Trophoblast cell (in vitro differentiated cells and primary cell): ENCODE data around the gene OR56A1.

Experiments used
- DNase-seq, 2 donors: peaks; one replicate each; pipeline ENCODE4 v3.0.0-alpha.2; 2016
- H2AFZ ChIP-seq: 2 replicates; pipeline ENCODE4 v1.6.1; 2013; ENCODE audit warnings: low read length, moderate library complexity, mild to moderate bottlenecking; ENCODE audit not compliant: insufficient read depth, poor library complexity
- H2AK5ac ChIP-seq: 2 replicates; pipeline ENCODE4 v1.6.1; 2013; ENCODE audit warnings: mild to moderate bottlenecking, low read length
- H2BK120ac ChIP-seq: 2 replicates; pipeline ENCODE4 v1.6.1; 2013; ENCODE audit warnings: low read length, mild to moderate bottlenecking, moderate library complexity; ENCODE audit not compliant: insufficient read depth, poor library complexity
- H2BK12ac ChIP-seq: 2 replicates; pipeline ENCODE4 v1.6.1; 2013; ENCODE audit warnings: mild to moderate bottlenecking, low read length, moderate library complexity
- H2BK5ac ChIP-seq: 2 replicates; pipeline ENCODE4 v1.6.1; 2013; ENCODE audit warnings: low read length, low read depth, moderate library complexity, mild to moderate bottlenecking; ENCODE audit not compliant: poor library complexity
- H3K14ac ChIP-seq: 2 replicates; pipeline ENCODE4 v1.6.1; 2013; ENCODE audit warnings: mild to moderate bottlenecking, low read length
- H3K18ac ChIP-seq: 2 replicates; pipeline ENCODE4 v1.6.1; 2013; ENCODE audit warnings: mild to moderate bottlenecking, low read length
- H3K23ac ChIP-seq: 2 replicates; pipeline ENCODE4 v1.6.1; 2013; ENCODE audit warnings: low read length
- H3K27ac ChIP-seq: 2 replicates; pipeline ENCODE4 v1.5.1; 2013; ENCODE audit warnings: low read depth, mild to moderate bottlenecking, inconsistent platforms, low read length, moderate library complexity
- H3K27me3 ChIP-seq: 2 replicates; pipeline ENCODE4 v1.6.1; 2013; ENCODE audit warnings: inconsistent platforms, mild to moderate bottlenecking, low read length, moderate library complexity; ENCODE audit not compliant: insufficient read depth
- H3K36me3 ChIP-seq, 2 experiments: 1 replicate in 1 of 2; 2 replicates in 1 of 2; pipeline ENCODE4 v1.6.1; 2013; ENCODE audit warnings: low read length in 2 of 2, mild to moderate bottlenecking in 2 of 2, moderate library complexity in 1 of 2; ENCODE audit not compliant: insufficient read depth in 2 of 2, control insufficient read depth in 1 of 2
- H3K4ac ChIP-seq: 2 replicates; pipeline ENCODE4 v1.6.1; 2013; ENCODE audit warnings: low read depth, mild to moderate bottlenecking, low read length, moderate library complexity
- H3K4me1 ChIP-seq, 2 experiments: 1 replicate in 1 of 2; 2 replicates in 1 of 2; pipeline ENCODE4 v1.6.1; 2013; ENCODE audit warnings: low read length in 2 of 2, mild to moderate bottlenecking in 2 of 2, moderate library complexity in 1 of 2; ENCODE audit not compliant: insufficient read depth in 2 of 2, control insufficient read depth in 1 of 2
- H3K4me2 ChIP-seq: 2 replicates; pipeline ENCODE4 v1.6.1; 2013; ENCODE audit warnings: inconsistent platforms, mild to moderate bottlenecking, low read length, moderate library complexity
- H3K4me3 ChIP-seq: 2 replicates; pipeline ENCODE4 v1.5.1; 2013; ENCODE audit warnings: mild to moderate bottlenecking, low read depth, low read length, inconsistent platforms
- H3K79me1 ChIP-seq: one replicate; pipeline ENCODE4 v1.6.1; 2013; ENCODE audit warnings: low read length
- H3K79me2 ChIP-seq: 2 replicates; pipeline ENCODE4 v1.6.1; 2013; ENCODE audit warnings: low read length, mild to moderate bottlenecking; ENCODE audit not compliant: control insufficient read depth, insufficient read depth, poor library complexity
- H3K9ac ChIP-seq: 2 replicates; pipeline ENCODE4 v1.6.1; 2013; ENCODE audit warnings: mild to moderate bottlenecking, low read length
- H3K9me3 ChIP-seq: 2 replicates; pipeline ENCODE4 v1.6.1; 2013; ENCODE audit warnings: low read depth, mild to moderate bottlenecking, control low read depth, inconsistent platforms, low read length; ENCODE audit not compliant: insufficient read depth
- H4K12ac ChIP-seq: 2 replicates; pipeline ENCODE4 v1.6.1; 2013; ENCODE audit warnings: low read depth, mild to moderate bottlenecking, low read length, moderate library complexity
- H4K8ac ChIP-seq: 2 replicates; pipeline ENCODE4 v1.6.1; 2013; ENCODE audit warnings: low read depth, mild to moderate bottlenecking, low read length, moderate library complexity
- H4K91ac ChIP-seq: one replicate; pipeline ENCODE4 v1.6.1; 2013; ENCODE audit warnings: low read depth, mild to moderate bottlenecking, low read length, moderate library complexity
- WGBS: extraction: QIAGEN DNeasy Blood & Tissue Kit; methylation state at CpG from one replicate; pipeline ENCODE4 v1.1.7; 2013; ENCODE audit warnings: missing lambda C conversion rate; ENCODE audit not compliant: insufficient read length, insufficient coverage; ENCODE audit errors: extremely low coverage; 5-methylcytosine and 5-hydroxymethylcytosine counted together

Gene OR56A1

GRCh38 chr11:6055569-6055968, 25.0 kb upstream of the OR56A1 start:
- Histone ChIP-seq H3K27me3 (no peaks in the 10 kb centered on the region), H3K18ac (no peak overlapping the region), H3K23ac (no peak overlapping the region), H2AK5ac (no peak overlapping the region), H3K4me2 (no peak overlapping the region), H3K4ac (no peak overlapping the region), H3K36me3 (no peaks in the 10 kb centered on the region), H4K91ac (no peak overlapping the region), H3K9ac (no peak overlapping the region), H3K79me2 (no peaks in the 10 kb centered on the region), H3K9me3 (peaks cover 1% of the 10 kb centered on the region), H2BK12ac (no peak overlapping the region), H2BK5ac (no peak overlapping the region), H4K8ac (no peak overlapping the region), H3K79me1 (no peaks in the 10 kb centered on the region), H3K27ac (no peak overlapping the region), H4K12ac (no peak overlapping the region), H3K4me3 (no peak overlapping the region), H2BK120ac (no peak overlapping the region), H3K4me1 (no peaks in the 10 kb centered on the region), H3K14ac (no peak overlapping the region), H2AFZ (no peak overlapping the region)
- DNase-seq: no peak

GRCh38 chr11:6052374-6052773, 21.8 kb upstream of the OR56A1 start:
- H2BK5ac ChIP-seq: no peak overlapping the region
- H3K4me1 ChIP-seq: no peaks in the 10 kb centered on the region
- no peak overlapping the region for H2AFZ ChIP-seq
- no peak overlapping the region for H2BK12ac ChIP-seq
- no peak overlapping the region for H4K12ac ChIP-seq
- H4K91ac ChIP-seq: no peak overlapping the region
- H3K9me3 ChIP-seq: peaks cover 1% of the 10 kb centered on the region
- H3K18ac ChIP-seq: no peak overlapping the region
- H3K79me1 ChIP-seq: no peaks in the 10 kb centered on the region
- H3K9ac ChIP-seq: no peak overlapping the region
- H2AK5ac ChIP-seq: no peak overlapping the region
- H3K27ac ChIP-seq: no peak overlapping the region
- H3K27me3 ChIP-seq: no peaks in the 10 kb centered on the region
- H3K4ac ChIP-seq: no peak overlapping the region
- H3K36me3 ChIP-seq: no peaks in the 10 kb centered on the region
- H3K79me2 ChIP-seq: no peaks in the 10 kb centered on the region
- no peak overlapping the region for H4K8ac ChIP-seq
- DNase-seq: no peak
- no peak overlapping the region for H3K23ac ChIP-seq
- no peak overlapping the region for H2BK120ac ChIP-seq
- WGBS: no CpG with 5 or more reads among the region's 3 CpGs
- H3K4me3 ChIP-seq: no peak overlapping the region
- H3K14ac ChIP-seq: no peak overlapping the region
- no peak overlapping the region for H3K4me2 ChIP-seq

GRCh38 chr11:6040874-6041273, 10.3 kb upstream of the OR56A1 start:
- H3K4ac ChIP-seq: no peak overlapping the region
- no peak overlapping the region for H4K8ac ChIP-seq
- no peak overlapping the region for H2AFZ ChIP-seq
- no peak overlapping the region for H4K91ac ChIP-seq
- H3K27me3 ChIP-seq: no peaks in the 10 kb centered on the region
- no peaks in the 10 kb centered on the region for H3K79me2 ChIP-seq
- no peak overlapping the region for H2AK5ac ChIP-seq
- H3K9ac ChIP-seq: no peak overlapping the region
- no peaks in the 10 kb centered on the region for H3K79me1 ChIP-seq
- no peak overlapping the region for H3K4me3 ChIP-seq
- no peak overlapping the region for H2BK120ac ChIP-seq
- H4K12ac ChIP-seq: no peak overlapping the region
- no peak for DNase-seq
- no peaks in the 10 kb centered on the region for H3K36me3 ChIP-seq
- H3K18ac ChIP-seq: no peak overlapping the region
- H2BK5ac ChIP-seq: no peak overlapping the region
- H3K9me3 ChIP-seq: no peaks in the 10 kb centered on the region
- no CpG with 5 or more reads among the region's 4 CpGs for WGBS
- no peak overlapping the region for H3K4me2 ChIP-seq
- no peak overlapping the region for H2BK12ac ChIP-seq
- H3K4me1 ChIP-seq: no peaks in the 10 kb centered on the region
- no peak overlapping the region for H3K23ac ChIP-seq
- no peak overlapping the region for H3K27ac ChIP-seq
- no peak overlapping the region for H3K14ac ChIP-seq

DNA sequence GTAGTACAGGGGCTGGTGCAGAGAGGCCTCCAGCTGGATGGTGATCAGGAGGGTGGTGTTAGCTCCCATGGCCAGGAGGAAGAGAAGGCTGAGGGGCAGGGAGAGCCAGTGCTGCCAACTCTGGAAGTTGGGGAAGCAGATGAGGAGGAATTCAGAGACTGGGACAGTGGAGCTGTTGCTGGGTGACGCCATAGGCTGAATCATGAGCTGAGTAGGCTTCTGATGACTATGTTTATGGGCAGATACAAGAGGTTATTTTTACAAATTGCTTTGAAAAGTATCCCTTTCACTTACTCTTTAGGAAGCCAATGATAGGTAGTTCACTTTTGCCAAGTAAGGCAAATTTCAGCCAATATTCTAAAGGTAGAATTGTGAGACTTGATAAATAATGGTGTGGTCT, 3.1 kb downstream of the OR56A1 start:
- Histone ChIP-seq H3K9me3 (no peaks in the 10 kb centered on the region), H3K36me3 (no peaks in the 10 kb centered on the region), H4K8ac (no peak overlapping the region), H4K91ac (no peak overlapping the region), H3K4me1 (no peaks in the 10 kb centered on the region), H3K9ac (no peak overlapping the region), H3K18ac (no peak overlapping the region), H2BK120ac (no peak overlapping the region), H2AFZ (no peak overlapping the region), H3K14ac (no peak overlapping the region), H2BK12ac (no peak overlapping the region), H4K12ac (no peak overlapping the region), H3K27ac (no peak overlapping the region), H3K4ac (no peak overlapping the region), H3K23ac (no peak overlapping the region), H3K4me3 (no peak overlapping the region), H3K79me2 (no peaks in the 10 kb centered on the region), H3K79me1 (no peaks in the 10 kb centered on the region), H2AK5ac (no peak overlapping the region), H3K27me3 (no peaks in the 10 kb centered on the region), H2BK5ac (no peak overlapping the region), H3K4me2 (no peak overlapping the region)
- no CpG with 5 or more reads among the region's 1 CpG for WGBS
- DNase-seq: no peak

GRCh38 chr11:6025056-6025455, 5.5 kb downstream of the OR56A1 start:
- Histone ChIP-seq H4K8ac (no peak overlapping the region), H3K4me3 (no peak overlapping the region), H4K12ac (no peak overlapping the region), H3K18ac (no peak overlapping the region), H2AFZ (no peak overlapping the region), H2AK5ac (no peak overlapping the region), H3K4me2 (no peak overlapping the region), H4K91ac (no peak overlapping the region), H3K9ac (no peak overlapping the region), H3K4me1 (no peaks in the 10 kb centered on the region), H2BK120ac (no peak overlapping the region), H3K23ac (peak overlapping the region; percentile 63), H3K27me3 (no peaks in the 10 kb centered on the region), H3K14ac (no peak overlapping the region), H3K4ac (no peak overlapping the region), H3K36me3 (no peaks in the 10 kb centered on the region), H3K9me3 (no peaks in the 10 kb centered on the region), H2BK12ac (no peak overlapping the region), H3K79me1 (no peaks in the 10 kb centered on the region), H3K79me2 (no peaks in the 10 kb centered on the region), H3K27ac (no peak overlapping the region), H2BK5ac (no peak overlapping the region)
- WGBS: no CpG with 5 or more reads among the region's 2 CpGs
- no peak for DNase-seq
